ENCODE measurements around the gene CACNA1C.

The CACNA1C gene

GRCh38 chr12:2287589-2287988 is 234.8 kb downstream of the CACNA1C start:
- H3K4me3 ChIP-seq (ENCODE audit: low read length in 2 of 2) = peak overlapping the region in 1 of 2 donors; percentile 40
- H3K9ac ChIP-seq (ENCODE audit: low read length in 2 of 2) = no peak overlapping the region
- H3K27ac ChIP-seq (ENCODE audit: low read length) = peak overlapping the region; percentile 77
- H3K27me3 ChIP-seq (ENCODE audit: control insufficient read depth in 1 of 2, insufficient read depth in 2 of 2, low read length in 2 of 2) = no peaks in the 10 kb centered on the region
- H3K4me1 ChIP-seq (ENCODE audit: control insufficient read depth, insufficient read depth, low read length) = peaks cover 84% of the 10 kb centered on the region
- no peaks in the 10 kb centered on the region for H3K9me3 ChIP-seq (ENCODE audit: control insufficient read depth in 2 of 2, low read length in 2 of 2)
- H3K36me3 ChIP-seq (ENCODE audit: control insufficient read depth in 2 of 2, insufficient read depth in 2 of 2, low read length in 2 of 2) = no peaks in the 10 kb centered on the region

- no peak overlapping the region for H3K27ac ChIP-seq (ENCODE audit: low read length)
- no peaks in the 10 kb centered on the region for H3K36me3 ChIP-seq (ENCODE audit: control insufficient read depth in 2 of 2, insufficient read depth in 2 of 2, low read length in 2 of 2)
- no peaks in the 10 kb centered on the region for H3K27me3 ChIP-seq (ENCODE audit: control insufficient read depth in 1 of 2, insufficient read depth in 2 of 2, low read length in 2 of 2)
- H3K4me1 ChIP-seq (ENCODE audit: control insufficient read depth, insufficient read depth, low read length) = peaks cover 85% of the 10 kb centered on the region
- no peaks in the 10 kb centered on the region for H3K9me3 ChIP-seq (ENCODE audit: control insufficient read depth in 2 of 2, low read length in 2 of 2)
- no peak overlapping the region for H3K9ac ChIP-seq (ENCODE audit: low read length in 2 of 2)
- H3K4me3 ChIP-seq (ENCODE audit: low read length in 2 of 2) = no peak overlapping the region
Observed at GRCh38 chr12:2288001-2288400, 235.2 kb downstream of the CACNA1C start.

DNA sequence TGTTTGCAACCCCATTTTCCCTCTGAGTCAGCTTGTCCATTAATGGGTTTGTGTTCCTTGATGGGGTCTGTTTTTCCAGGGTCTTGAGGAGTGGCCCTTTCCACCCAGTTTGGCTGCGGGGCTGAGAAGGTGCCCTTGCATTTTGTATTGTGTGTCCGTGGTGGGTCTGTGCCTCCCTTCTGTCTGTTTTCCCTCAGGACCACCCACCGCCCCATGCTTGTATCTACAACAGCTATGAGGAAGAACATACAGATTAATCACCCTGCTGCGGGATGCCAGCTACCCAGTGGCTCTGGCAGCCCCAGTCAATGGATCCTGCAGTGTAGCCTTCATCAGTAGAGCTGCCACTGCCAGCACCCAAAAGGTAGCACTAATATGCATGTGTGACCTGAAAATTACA is 235.7 kb downstream of the CACNA1C start:
- Histone ChIP-seq H3K4me1 (ENCODE audit: control insufficient read depth, insufficient read depth, low read length) (peaks cover 85% of the 10 kb centered on the region), H3K9me3 (ENCODE audit: control insufficient read depth in 2 of 2, low read length in 2 of 2) (no peaks in the 10 kb centered on the region), H3K36me3 (ENCODE audit: control insufficient read depth in 2 of 2, insufficient read depth in 2 of 2, low read length in 2 of 2) (no peaks in the 10 kb centered on the region), H3K27me3 (ENCODE audit: control insufficient read depth in 1 of 2, insufficient read depth in 2 of 2, low read length in 2 of 2) (no peaks in the 10 kb centered on the region), H3K27ac (ENCODE audit: low read length) (no peak overlapping the region), H3K9ac (ENCODE audit: low read length in 2 of 2) (no peak overlapping the region), H3K4me3 (ENCODE audit: low read length in 2 of 2) (no peak overlapping the region)

DNA sequence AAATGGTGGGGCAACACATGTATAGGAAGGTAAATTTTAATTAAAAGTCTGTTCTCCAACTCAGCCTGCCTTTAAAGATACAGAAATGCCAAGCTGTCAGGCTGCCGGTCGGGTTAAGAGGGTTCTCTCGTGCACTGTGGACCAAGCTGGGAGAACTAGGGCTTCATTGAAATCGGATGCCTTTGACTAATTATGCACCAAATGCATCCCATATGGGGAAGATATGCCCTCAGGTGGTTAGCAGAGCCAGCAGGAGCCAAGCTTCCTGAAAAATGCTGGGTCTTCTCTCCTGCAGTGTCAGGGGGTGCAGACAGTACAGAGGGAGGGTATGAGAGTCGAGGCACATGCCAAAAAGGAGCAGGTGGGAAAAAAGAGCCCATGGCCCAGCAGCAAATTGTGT is 236.1 kb downstream of the CACNA1C start:
- no peak overlapping the region for H3K4me3 ChIP-seq (ENCODE audit: low read length in 2 of 2)
- H3K36me3 ChIP-seq (ENCODE audit: control insufficient read depth in 2 of 2, insufficient read depth in 2 of 2, low read length in 2 of 2) = no peaks in the 10 kb centered on the region
- H3K9me3 ChIP-seq (ENCODE audit: control insufficient read depth in 2 of 2, low read length in 2 of 2) = no peaks in the 10 kb centered on the region
- peaks cover 81% of the 10 kb centered on the region for H3K4me1 ChIP-seq (ENCODE audit: control insufficient read depth, insufficient read depth, low read length)
- no peak overlapping the region for H3K27ac ChIP-seq (ENCODE audit: low read length)
- no peak overlapping the region for H3K9ac ChIP-seq (ENCODE audit: low read length in 2 of 2)
- H3K27me3 ChIP-seq (ENCODE audit: control insufficient read depth in 1 of 2, insufficient read depth in 2 of 2, low read length in 2 of 2) = no peaks in the 10 kb centered on the region

DNA sequence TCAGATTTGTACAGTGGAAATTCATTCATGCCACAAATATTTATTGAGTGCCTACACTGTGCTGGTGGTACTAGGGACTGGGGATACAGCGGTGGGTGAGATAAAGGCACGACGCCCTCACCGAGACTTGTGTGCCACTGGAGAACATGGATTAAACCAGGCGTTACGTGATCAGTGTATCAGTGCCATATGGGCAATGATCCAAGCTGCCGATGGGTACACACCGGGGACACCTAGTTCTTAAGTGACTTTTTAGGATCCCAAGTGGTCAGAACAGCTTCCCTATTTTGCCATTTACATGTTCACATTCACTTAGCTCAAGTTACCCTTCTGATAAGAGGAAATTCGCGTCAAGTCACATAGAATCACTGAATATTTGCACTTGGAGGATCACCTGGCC is 236.7 kb downstream of the CACNA1C start:
- H3K36me3 ChIP-seq (ENCODE audit: control insufficient read depth in 2 of 2, insufficient read depth in 2 of 2, low read length in 2 of 2) = no peaks in the 10 kb centered on the region
- H3K27me3 ChIP-seq (ENCODE audit: control insufficient read depth in 1 of 2, insufficient read depth in 2 of 2, low read length in 2 of 2) = no peaks in the 10 kb centered on the region
- peaks cover 74% of the 10 kb centered on the region for H3K4me1 ChIP-seq (ENCODE audit: control insufficient read depth, insufficient read depth, low read length)
- H3K4me3 ChIP-seq (ENCODE audit: low read length in 2 of 2) = no peak overlapping the region
- H3K9ac ChIP-seq (ENCODE audit: low read length in 2 of 2) = no peak overlapping the region
- H3K9me3 ChIP-seq (ENCODE audit: control insufficient read depth in 2 of 2, low read length in 2 of 2) = no peaks in the 10 kb centered on the region
- no peak overlapping the region for H3K27ac ChIP-seq (ENCODE audit: low read length)

GRCh38 chr12:2290091-2290490 is 237.3 kb downstream of the CACNA1C start:
- no peaks in the 10 kb centered on the region for H3K9me3 ChIP-seq (ENCODE audit: control insufficient read depth in 2 of 2, low read length in 2 of 2)
- H3K27me3 ChIP-seq (ENCODE audit: control insufficient read depth in 1 of 2, insufficient read depth in 2 of 2, low read length in 2 of 2) = no peaks in the 10 kb centered on the region
- no peaks in the 10 kb centered on the region for H3K36me3 ChIP-seq (ENCODE audit: control insufficient read depth in 2 of 2, insufficient read depth in 2 of 2, low read length in 2 of 2)
- no peak overlapping the region for H3K4me3 ChIP-seq (ENCODE audit: low read length in 2 of 2)
- peak overlapping the region; percentile 11 for H3K27ac ChIP-seq (ENCODE audit: low read length)
- peaks cover 69% of the 10 kb centered on the region for H3K4me1 ChIP-seq (ENCODE audit: control insufficient read depth, insufficient read depth, low read length)
- no peak overlapping the region for H3K9ac ChIP-seq (ENCODE audit: low read length in 2 of 2)

DNA sequence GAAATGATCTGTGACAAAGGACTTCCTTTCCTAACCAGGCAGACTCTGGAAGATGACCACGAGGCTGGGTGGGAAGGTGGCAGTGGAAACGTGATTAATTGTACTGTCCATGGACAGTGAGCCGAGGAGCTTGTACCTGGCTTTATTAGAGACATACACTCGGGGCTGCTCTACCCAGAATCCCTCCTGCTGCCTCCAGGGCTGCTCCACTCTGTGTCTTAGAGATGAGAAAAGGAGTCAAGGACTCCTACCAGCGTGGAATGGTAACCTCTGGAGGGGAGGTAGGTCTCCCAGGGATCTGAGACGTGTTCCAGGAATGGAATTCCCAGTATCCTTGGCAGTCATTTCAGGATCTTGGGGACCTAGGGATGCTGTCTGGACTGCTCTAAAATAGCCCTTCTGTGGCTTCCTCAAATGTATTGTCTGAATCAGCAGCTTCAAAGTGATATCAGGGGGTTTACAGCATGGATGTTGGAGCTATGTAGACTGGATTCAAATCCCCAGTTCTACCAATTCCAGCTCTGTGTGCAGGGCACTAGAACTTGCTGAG is 237.8 kb downstream of the CACNA1C start:
- H3K4me3 ChIP-seq (ENCODE audit: low read length in 2 of 2) = no peak overlapping the region
- H3K4me1 ChIP-seq (ENCODE audit: control insufficient read depth, insufficient read depth, low read length) = peaks cover 65% of the 10 kb centered on the region
- H3K27ac ChIP-seq (ENCODE audit: low read length) = peak overlapping the region; percentile 11
- H3K27me3 ChIP-seq (ENCODE audit: control insufficient read depth in 1 of 2, insufficient read depth in 2 of 2, low read length in 2 of 2) = no peaks in the 10 kb centered on the region
- H3K9me3 ChIP-seq (ENCODE audit: control insufficient read depth in 2 of 2, low read length in 2 of 2) = no peaks in the 10 kb centered on the region
- H3K9ac ChIP-seq (ENCODE audit: low read length in 2 of 2) = no peak overlapping the region
- H3K36me3 ChIP-seq (ENCODE audit: control insufficient read depth in 2 of 2, insufficient read depth in 2 of 2, low read length in 2 of 2) = no peaks in the 10 kb centered on the region

DNA sequence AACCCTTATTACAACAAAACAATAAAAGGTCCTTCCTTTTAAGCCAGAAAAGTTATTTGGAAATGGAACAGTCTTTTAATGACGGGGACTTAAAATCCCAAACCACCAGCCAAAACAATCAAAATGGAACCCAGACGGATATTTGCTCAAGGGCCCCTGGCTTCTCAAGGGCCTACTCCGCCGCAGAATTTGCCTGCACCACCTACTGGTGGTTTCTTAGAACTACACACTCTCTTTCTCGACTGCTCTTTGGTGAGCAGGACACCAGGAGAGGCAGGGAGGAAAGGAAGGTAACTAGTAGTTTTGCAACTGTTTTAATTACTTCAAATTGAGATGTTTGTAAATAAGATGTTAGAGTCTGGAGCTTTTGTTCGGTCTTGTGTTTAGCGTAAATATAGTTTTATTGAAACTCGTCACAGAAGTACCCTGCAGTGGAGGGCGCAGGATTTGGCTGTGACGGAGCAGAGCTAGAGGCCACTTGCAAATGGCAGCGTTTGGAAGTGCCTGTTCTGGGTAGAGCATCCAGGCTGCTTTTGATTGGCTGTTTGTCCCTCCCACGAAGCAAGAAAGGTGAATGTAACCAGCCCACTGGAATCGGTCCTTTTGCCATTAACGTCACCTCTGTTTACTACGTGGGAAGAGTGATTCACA is 238.5 kb downstream of the CACNA1C start:
- no peaks in the 10 kb centered on the region for H3K9me3 ChIP-seq (ENCODE audit: control insufficient read depth in 2 of 2, low read length in 2 of 2)
- no peaks in the 10 kb centered on the region for H3K27me3 ChIP-seq (ENCODE audit: control insufficient read depth in 1 of 2, insufficient read depth in 2 of 2, low read length in 2 of 2)
- H3K4me1 ChIP-seq (ENCODE audit: control insufficient read depth, insufficient read depth, low read length) = peaks cover 64% of the 10 kb centered on the region
- H3K36me3 ChIP-seq (ENCODE audit: control insufficient read depth in 2 of 2, insufficient read depth in 2 of 2, low read length in 2 of 2) = no peaks in the 10 kb centered on the region
- no peak overlapping the region for H3K9ac ChIP-seq (ENCODE audit: low read length in 2 of 2)
- no peak overlapping the region for H3K4me3 ChIP-seq (ENCODE audit: low read length in 2 of 2)
- peak overlapping the region; percentile 7 for H3K27ac ChIP-seq (ENCODE audit: low read length)

GRCh38 chr12:2291947-2292346 is 239.2 kb downstream of the CACNA1C start:
- Histone ChIP-seq H3K27ac (ENCODE audit: low read length) (peak overlapping the region; percentile 7), H3K9ac (ENCODE audit: low read length in 2 of 2) (no peak overlapping the region), H3K4me3 (ENCODE audit: low read length in 2 of 2) (no peak overlapping the region), H3K27me3 (ENCODE audit: control insufficient read depth in 1 of 2, insufficient read depth in 2 of 2, low read length in 2 of 2) (no peaks in the 10 kb centered on the region), H3K4me1 (ENCODE audit: control insufficient read depth, insufficient read depth, low read length) (peaks cover 58% of the 10 kb centered on the region), H3K9me3 (ENCODE audit: control insufficient read depth in 2 of 2, low read length in 2 of 2) (no peaks in the 10 kb centered on the region), H3K36me3 (ENCODE audit: control insufficient read depth in 2 of 2, insufficient read depth in 2 of 2, low read length in 2 of 2) (no peaks in the 10 kb centered on the region)

DNA sequence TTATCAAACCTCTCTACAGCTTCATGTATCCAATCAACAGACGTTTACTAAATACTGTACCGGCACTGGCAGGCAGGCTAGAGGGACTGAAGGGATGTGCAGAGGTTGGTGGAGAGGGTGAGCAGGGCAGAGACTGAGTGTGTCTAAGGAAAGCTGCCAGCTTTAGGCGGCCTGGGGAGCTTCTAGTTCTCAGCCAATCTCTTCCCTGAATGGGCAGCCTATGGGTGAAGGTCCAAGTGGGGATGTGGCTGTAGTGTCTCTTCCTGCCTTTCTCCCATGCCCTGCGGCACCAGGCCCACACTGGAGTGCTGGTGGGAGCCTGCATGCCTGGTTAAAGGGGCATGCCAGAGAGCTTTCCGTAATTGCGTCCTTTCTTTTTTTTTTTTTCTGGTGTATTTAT is 239.8 kb downstream of the CACNA1C start:
- Histone ChIP-seq H3K4me3 (ENCODE audit: low read length in 2 of 2) (peak overlapping the region in 1 of 2 donors; percentile 22), H3K9me3 (ENCODE audit: control insufficient read depth in 2 of 2, low read length in 2 of 2) (no peaks in the 10 kb centered on the region), H3K9ac (ENCODE audit: low read length in 2 of 2) (no peak overlapping the region), H3K36me3 (ENCODE audit: control insufficient read depth in 2 of 2, insufficient read depth in 2 of 2, low read length in 2 of 2) (no peaks in the 10 kb centered on the region), H3K27ac (ENCODE audit: low read length) (peak overlapping the region; percentile 55), H3K27me3 (ENCODE audit: control insufficient read depth in 1 of 2, insufficient read depth in 2 of 2, low read length in 2 of 2) (no peaks in the 10 kb centered on the region), H3K4me1 (ENCODE audit: control insufficient read depth, insufficient read depth, low read length) (peaks cover 52% of the 10 kb centered on the region)

DNA sequence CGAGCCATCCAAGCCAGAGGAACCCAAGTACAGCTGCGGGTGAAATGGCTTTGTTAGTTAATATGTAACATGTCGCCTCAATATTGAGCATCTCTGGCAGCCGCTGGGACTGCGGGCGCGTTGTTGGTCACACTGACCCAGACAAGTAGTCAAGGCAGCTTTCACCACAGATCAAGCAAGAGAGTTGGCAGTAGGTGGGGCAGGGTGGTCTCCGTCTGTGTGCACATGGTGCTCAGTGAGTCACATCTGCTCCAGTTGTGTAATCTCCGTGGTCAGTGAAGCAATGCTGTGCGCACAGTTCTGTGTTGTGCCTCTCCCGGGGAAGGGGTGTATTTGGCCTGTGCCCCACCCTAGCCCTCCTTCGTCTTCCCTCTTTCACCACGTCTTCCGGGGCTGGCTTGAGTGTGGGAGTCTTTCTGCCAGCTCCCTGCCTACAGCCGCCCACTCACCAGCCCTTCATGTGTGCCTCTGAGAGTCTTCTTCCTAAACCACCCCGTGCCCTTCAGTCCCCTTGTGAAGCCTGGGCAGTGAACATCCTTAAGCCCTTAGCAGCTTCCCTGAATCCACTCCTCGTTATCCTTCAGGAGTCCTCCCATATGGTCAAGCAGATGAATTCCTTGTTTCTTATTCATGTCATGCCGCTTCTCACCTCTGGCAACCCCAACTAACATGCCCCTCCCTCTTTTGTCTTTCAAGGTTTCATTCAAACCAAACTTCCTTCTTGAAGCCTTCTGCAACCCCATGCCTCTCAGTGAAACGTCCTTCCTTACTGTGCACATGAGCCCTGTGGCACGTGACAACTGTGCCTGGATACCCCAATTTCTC is 242.1 kb downstream of the CACNA1C start:
- Histone ChIP-seq H3K9me3 (ENCODE audit: control insufficient read depth in 2 of 2, low read length in 2 of 2) (no peaks in the 10 kb centered on the region), H3K36me3 (ENCODE audit: control insufficient read depth in 2 of 2, insufficient read depth in 2 of 2, low read length in 2 of 2) (no peaks in the 10 kb centered on the region), H3K27me3 (ENCODE audit: control insufficient read depth in 1 of 2, insufficient read depth in 2 of 2, low read length in 2 of 2) (no peaks in the 10 kb centered on the region), H3K4me3 (ENCODE audit: low read length in 2 of 2) (no peak overlapping the region), H3K4me1 (ENCODE audit: control insufficient read depth, insufficient read depth, low read length) (peaks cover 37% of the 10 kb centered on the region), H3K27ac (ENCODE audit: low read length) (peak overlapping the region; percentile 11), H3K9ac (ENCODE audit: low read length in 2 of 2) (no peak overlapping the region)
